GM21825 (cell line): ENCODE data around the gene MAPRE2.
"Not testable (repeated sequence)": the region's sequence is repeated elsewhere in the genome, so short reads cannot be mapped to it uniquely, and the experiment has no call there.

ENCODE experiments used
- ATAC-seq: cut with Tn5 transposase; IDR thresholded peaks from one replicate; pipeline ENCODE4 v1.9.1; 2021; ENCODE audit warnings: mild to moderate bottlenecking, moderate library complexity; ENCODE audit not compliant: unreplicated experiment

MAPRE2 gene

DNA sequence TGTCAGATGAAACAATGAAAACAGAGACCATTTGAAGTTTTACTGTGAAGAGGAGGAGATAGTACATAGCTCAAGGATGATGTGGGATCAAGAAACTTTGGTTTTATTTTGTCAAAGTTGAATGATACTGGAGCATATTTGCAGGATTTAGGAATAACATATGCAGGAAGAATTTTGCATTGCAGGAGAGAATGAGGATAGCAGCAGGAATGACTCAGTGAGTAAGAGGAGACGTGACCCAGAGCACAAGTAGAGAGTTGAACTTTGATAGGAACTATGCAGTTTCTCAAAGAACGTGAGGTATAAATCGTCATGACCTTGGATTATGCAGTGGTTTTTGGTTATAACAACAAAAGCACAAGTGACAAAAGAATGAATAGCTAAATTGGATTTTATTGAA is 47.7 kb downstream of the MAPRE2 start:
- ATAC-seq: no peak

DNA sequence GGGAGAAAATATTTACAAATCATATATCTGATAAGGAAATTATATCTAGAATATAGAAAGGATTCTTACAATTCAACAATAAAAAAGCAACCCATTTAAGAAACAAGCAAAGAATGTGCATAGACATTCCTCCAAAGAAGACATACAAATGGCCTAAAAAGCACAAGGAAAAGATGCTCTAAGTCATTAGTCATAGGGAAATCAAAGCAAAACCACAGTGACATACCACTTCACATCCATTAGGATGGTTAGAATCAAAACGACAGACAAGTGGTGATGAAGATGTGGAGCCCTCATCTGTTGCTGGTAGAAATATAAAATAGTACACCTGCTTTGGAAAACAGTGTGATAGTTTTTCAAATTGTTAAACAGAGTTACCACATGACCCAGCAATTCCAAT is 48.2 kb downstream of the MAPRE2 start:
- no peak for ATAC-seq

GRCh38 chr18:35089891-35090550 is 48.8 kb downstream of the MAPRE2 start:
- no peak for ATAC-seq

DNA sequence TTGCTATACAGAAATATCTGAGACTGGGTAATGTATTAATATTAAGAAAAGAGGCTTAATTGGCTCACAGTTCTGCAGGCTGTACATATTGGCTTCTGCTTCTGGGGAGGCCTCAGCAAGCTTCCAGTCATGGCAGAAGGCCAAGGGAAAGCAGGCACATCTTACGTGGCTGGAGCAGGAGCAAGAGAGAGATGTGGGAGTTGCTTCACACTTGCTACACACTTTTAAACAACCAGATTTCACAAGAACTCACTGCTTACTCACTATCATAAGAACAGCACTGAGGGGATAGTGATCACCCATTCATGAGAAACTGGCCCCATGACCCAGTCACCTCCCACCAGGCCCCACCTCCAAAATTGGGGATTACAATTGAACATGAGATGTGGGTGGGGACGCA is 50.6 kb downstream of the MAPRE2 start:
- no peak for ATAC-seq

GRCh38 chr18:35095983-35096676 is 54.9 kb downstream of the MAPRE2 start:
- ATAC-seq: peak; percentile 69

- no peak for ATAC-seq
These were observed 55.4 kb downstream of the MAPRE2 start for GRCh38 chr18:35096677-35097011.

DNA sequence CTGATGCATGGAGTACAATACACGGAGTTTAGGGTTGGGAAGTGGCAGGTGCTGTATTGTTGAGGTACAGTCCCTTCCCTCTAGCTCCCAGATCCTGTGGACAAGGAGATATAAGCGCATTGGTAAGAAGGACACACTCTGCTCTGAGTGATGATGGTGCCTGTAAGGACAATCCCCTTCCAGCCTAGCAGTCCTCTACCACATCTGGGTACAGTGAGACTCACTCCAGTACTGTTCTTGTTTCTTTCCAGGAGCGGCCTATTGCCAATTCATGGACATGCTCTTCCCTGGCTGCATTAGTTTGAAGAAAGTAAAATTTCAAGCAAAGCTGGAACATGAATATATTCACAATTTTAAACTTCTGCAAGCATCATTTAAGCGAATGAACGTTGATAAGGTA is 56.0 kb downstream of the MAPRE2 start:
- ATAC-seq: no peak

DNA sequence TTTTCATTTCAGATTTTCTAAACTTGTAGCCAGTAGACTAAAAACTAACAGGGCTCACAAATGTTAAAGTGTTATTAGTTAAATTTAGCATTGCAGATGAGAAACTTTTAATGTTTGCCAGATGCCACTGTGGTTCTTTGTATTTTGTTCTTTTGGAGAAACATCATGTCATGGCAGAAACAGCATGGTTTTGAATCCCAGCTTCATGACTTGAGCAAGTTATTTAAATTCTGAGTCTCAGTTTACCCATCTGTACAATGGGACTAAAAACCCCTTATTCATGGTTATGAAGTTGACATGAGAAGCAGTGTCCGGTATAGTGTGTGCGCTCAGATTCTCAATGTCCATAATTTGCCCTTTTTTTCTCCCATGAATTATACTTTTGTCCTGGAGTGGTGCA is 56.5 kb downstream of the MAPRE2 start:
- no peak for ATAC-seq

DNA sequence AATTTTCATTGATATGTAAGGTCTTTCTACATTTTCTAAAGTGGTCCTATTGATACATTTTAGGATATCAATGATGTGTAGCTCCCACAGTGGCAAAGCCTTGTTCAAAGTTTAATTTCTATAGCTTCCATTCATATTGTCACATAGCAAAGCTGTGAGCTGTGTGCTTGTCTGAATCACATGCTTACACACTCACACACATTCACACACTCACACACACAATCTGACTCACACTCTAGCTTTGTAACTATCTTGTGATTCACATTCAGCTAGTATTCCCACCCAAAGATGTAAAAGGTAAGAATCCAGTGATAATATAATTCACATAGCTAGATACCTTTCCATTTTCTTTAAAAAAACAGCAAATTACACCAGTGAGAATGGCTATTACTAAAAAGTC is 58.7 kb downstream of the MAPRE2 start:
- no peak for ATAC-seq

GRCh38 chr18:35104391-35105051 is 63.3 kb downstream of the MAPRE2 start:
- ATAC-seq: no peak

DNA sequence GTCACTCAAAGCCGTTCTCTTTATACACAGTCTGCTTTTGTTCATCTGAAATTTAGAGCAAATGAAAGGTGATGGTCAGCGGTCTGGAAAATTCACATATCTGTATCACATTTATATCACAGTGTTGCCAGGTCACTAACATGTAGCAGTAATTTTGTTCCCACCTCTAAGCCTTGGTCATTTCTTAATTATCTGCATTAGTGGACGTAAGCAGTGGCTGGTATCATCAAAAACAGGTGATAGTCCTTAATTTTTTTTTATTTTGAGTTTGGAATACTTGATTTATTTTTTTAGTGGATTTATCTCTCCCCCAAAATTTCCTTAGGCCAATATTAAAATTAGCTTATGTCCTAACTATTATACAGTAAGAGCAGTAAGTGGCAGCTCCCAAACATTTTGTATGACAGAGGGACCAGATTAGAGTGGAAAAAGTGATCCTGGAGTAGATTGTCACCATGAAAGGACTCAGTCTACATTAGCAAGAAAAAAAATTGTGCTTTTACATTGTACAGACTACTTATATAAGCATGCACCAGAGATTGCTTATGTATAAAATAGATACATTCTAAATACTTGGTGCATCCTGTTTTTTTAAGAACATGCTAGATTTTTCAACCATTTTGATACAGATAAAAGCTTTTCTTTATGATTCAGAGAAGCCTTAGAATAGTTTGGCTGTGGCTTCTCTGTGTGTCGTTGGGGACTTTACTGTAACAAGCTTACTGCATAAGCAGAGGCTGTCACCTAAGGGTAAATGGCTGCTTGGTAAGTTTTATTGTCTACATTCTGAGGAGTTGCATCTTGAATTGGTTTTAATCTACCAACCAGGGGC is 65.0 kb downstream of the MAPRE2 start:
- ATAC-seq: no peak

DNA sequence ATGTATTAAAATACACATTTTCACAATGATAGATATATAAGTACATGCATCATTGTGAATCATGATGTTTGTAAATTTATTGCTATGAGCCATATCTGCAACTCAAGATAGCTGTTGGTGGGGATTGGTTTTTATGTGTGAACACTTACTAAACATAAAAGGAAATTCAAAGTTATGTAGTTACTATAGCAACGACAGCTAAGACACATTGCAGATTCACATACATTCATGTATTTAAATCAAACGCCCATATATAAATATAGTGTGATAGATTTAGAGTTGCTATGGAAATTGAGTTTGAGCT is 65.6 kb downstream of the MAPRE2 start:
- no peak for ATAC-seq

GRCh38 chr18:35107216-35107615 is 66.0 kb downstream of the MAPRE2 start:
- ATAC-seq: no peak

- not testable (repeated sequence) for ATAC-seq
These were observed 66.9 kb downstream of the MAPRE2 start for GRCh38 chr18:35108088-35108487.

DNA sequence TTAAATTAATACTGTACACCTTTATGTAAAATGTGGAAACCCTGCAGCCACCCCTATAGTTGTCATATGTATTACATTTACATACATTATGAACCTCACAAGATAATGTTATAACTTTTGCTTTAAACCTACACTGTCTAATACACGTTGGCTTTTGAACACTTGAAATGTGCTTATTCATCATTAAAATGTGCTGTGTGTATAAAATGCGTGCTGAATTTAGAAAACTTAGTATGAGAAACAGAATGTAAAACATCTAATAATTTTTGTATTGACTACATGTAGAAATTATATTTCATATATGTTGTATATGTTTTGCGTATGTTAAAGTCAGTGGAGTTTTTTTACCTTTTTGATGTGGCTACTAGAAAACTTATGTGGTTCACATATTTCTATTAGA is 68.8 kb downstream of the MAPRE2 start:
- ATAC-seq: no peak

- ATAC-seq: no peak
These were observed 69.6 kb downstream of the MAPRE2 start for GRCh38 chr18:35110554-35111485.

- ATAC-seq: no peak
These were observed 71.5 kb downstream of the MAPRE2 start for GRCh38 chr18:35112696-35113095.

GRCh38 chr18:35114305-35114704 is 73.1 kb downstream of the MAPRE2 start:
- ATAC-seq: no peak

DNA sequence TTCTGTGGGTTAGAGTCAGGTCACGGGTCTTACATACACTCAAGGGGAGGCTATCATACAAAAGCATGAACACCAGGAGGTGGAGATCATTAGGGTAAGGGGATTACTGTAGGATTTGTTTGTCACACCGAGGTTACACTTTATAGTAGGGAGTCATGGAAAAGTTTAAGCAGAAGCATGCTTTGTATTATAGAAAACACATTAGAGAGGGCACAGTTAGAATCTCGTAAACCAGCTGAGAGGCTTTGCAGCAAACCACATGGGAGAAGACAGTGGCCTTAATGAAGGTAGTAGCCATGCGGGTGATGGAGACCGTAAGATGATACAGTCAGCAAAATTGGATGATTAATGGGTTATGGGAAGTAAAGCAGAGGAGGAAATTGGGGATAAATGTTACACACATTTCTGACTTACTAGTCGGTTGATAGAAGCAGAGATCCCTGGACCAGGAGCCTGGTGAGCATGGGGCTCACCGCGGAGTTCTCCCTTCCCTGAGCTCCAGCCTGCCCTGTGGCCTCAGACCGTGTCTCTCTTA is 75.6 kb downstream of the MAPRE2 start:
- ATAC-seq: no peak

DNA sequence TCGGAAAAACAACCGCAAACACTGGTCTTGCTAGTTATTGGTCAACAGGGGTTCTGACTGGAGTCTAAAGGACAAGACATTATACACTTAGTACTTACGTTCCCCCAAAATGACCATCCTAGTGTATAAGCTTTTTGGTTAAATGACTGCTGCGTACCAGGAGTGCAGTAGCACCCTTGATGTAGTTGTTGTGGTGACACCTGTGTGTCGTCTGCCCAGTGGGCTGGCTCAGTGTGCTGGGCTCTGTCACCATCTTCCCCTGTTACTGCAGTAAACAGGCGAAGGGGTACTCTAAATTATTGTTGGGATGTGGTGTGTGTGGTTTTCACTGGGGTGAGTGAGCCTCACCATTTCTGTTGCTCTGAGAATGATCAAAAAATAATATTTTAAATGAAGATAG is 76.2 kb downstream of the MAPRE2 start:
- no peak for ATAC-seq
